ENCODE results near the gene EPHA6.

- TF ChIP-seq, protein P1, sequence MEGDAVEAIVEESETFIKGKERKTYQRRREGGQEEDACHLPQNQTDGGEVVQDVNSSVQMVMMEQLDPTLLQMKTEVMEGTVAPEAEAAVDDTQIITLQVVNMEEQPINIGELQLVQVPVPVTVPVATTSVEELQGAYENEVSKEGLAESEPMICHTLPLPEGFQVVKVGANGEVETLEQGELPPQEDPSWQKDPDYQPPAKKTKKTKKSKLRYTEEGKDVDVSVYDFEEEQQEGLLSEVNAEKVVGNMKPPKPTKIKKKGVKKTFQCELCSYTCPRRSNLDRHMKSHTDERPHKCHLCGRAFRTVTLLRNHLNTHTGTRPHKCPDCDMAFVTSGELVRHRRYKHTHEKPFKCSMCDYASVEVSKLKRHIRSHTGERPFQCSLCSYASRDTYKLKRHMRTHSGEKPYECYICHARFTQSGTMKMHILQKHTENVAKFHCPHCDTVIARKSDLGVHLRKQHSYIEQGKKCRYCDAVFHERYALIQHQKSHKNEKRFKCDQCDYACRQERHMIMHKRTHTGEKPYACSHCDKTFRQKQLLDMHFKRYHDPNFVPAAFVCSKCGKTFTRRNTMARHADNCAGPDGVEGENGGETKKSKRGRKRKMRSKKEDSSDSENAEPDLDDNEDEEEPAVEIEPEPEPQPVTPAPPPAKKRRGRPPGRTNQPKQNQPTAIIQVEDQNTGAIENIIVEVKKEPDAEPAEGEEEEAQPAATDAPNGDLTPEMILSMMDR (IDR thresholded peaks at IDR 0.05) = no peak
- TF ChIP-seq EZH2 (IDR thresholded peaks at IDR 0.05) (no peak), EZH2phosphoT487 (IDR thresholded peaks at IDR 0.05) (no peak)
These were observed 949.4 kb downstream of the EPHA6 start for GRCh38 chr3:97763586-97764406.

Data from neural progenitor cell (in vitro differentiated cells).